ENCODE data around the gene PTK6. TPM values are rescaled to one million over a fixed set of nuclear protein-coding genes. Genes with fewer than 3 reads are reported as not detected.

PTK6 gene
- total RNA-seq, 3 donors from 2014 or later (not counting 1 experiment from before 2014, with no cell fraction given), result 0.16 to 0.48 TPM; not detected in 1

DNA sequence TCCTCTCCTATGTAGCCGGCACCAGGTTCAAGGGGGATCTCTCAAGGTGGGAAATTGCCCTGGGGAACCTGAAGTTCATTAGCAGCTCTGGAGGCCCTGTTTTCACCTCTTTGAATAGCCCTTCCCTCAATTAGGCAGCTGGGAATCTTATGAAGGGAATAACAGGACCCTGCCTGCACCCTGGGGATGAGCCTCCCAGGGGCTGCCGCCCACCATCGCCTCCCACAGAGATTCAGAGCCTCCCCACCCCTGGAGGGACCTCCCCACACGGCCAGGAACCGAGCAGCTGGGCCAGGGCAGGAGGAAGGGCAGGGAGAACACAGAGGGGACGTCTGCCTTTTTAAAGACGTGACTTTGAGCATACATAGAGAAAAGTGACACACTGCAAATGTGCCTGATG, 33.7 kb downstream of the PTK6 start:
- H3K4me1 Mint-ChIP-seq, result no peaks in the 10 kb centered on the region
- no peak overlapping the region for H3K27ac Mint-ChIP-seq
- DNase-seq (no peak), ATAC-seq (no peak)
- H3K27me3 Mint-ChIP-seq (ENCODE audit: low read depth in 2 of 2), result peaks cover 6 to 7% of the 10 kb centered on the region in 2 donors
- H3K36me3 Mint-ChIP-seq, result no peaks in the 10 kb centered on the region
- H3K9me3 Mint-ChIP-seq, result no peaks in the 10 kb centered on the region
- H3K4me3 Mint-ChIP-seq, result no peak overlapping the region
- WGBS (ENCODE audit: insufficient coverage), result 51% methylated on average over 6 of the region's 7 CpGs
- TF ChIP-seq, protein P1, sequence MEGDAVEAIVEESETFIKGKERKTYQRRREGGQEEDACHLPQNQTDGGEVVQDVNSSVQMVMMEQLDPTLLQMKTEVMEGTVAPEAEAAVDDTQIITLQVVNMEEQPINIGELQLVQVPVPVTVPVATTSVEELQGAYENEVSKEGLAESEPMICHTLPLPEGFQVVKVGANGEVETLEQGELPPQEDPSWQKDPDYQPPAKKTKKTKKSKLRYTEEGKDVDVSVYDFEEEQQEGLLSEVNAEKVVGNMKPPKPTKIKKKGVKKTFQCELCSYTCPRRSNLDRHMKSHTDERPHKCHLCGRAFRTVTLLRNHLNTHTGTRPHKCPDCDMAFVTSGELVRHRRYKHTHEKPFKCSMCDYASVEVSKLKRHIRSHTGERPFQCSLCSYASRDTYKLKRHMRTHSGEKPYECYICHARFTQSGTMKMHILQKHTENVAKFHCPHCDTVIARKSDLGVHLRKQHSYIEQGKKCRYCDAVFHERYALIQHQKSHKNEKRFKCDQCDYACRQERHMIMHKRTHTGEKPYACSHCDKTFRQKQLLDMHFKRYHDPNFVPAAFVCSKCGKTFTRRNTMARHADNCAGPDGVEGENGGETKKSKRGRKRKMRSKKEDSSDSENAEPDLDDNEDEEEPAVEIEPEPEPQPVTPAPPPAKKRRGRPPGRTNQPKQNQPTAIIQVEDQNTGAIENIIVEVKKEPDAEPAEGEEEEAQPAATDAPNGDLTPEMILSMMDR (IDR thresholded peaks at IDR 0.05), result no peak
- peaks cover 8% of the 10 kb centered on the region for H3K4me1 ChIP-seq (ENCODE audit: control insufficient read depth, insufficient read depth, low read length)
- H3K9me3 ChIP-seq (ENCODE audit: control insufficient read depth, insufficient read depth, low read length), result peaks cover 3% of the 10 kb centered on the region
- H3K27me3 ChIP-seq (ENCODE audit: control insufficient read depth, insufficient read depth, low read length), result peaks cover 14% of the 10 kb centered on the region
- H3K27ac ChIP-seq (ENCODE audit: low read length), result no peak overlapping the region
- H3K36me3 ChIP-seq (ENCODE audit: control insufficient read depth, insufficient read depth, low read length), result no peaks in the 10 kb centered on the region
- no peak overlapping the region for H3K4me3 ChIP-seq (ENCODE audit: low read length)
- intact Hi-C loops (cut with micrococcal nuclease), result no loop called here

DNA sequence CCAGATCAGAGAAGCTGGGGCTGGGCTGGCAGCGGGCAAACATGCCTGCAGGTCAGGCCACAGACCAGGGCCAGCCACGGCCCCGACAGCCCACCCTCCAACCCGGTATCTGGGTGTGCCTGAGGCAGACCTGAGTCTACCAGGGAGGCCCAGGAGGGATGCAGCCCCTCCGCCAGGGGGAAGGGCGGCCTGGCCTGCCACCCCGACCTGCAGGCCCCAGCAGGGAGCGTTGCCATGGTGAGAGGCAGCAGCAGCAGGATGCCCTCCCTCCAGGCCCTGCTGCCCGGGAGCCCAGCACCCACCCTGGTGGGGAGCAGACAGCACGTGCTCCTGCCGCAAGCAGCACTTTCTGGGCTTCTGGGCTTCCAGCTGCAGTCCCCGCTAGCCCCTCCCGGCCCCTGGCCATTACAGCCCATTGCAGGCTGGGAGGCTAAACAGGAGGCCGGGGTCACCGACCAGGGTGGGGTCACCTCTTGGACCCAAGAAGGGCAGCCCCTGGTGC, 34.5 kb downstream of the PTK6 start:
- DNase-seq, result no peak
- Histone ChIP-seq H3K27ac (ENCODE audit: low read length) (no peak overlapping the region), H3K27me3 (ENCODE audit: control insufficient read depth, insufficient read depth, low read length) (peaks cover 22% of the 10 kb centered on the region), H3K36me3 (ENCODE audit: control insufficient read depth, insufficient read depth, low read length) (no peaks in the 10 kb centered on the region), H3K4me3 (ENCODE audit: low read length) (no peak overlapping the region), H3K9me3 (ENCODE audit: control insufficient read depth, insufficient read depth, low read length) (peaks cover 3% of the 10 kb centered on the region), H3K4me1 (ENCODE audit: control insufficient read depth, insufficient read depth, low read length) (peaks cover 16% of the 10 kb centered on the region)
- H3K27ac Mint-ChIP-seq, result no peak overlapping the region
- TF ChIP-seq, protein P1 (IDR thresholded peaks at IDR 0.05), result no peak
- H3K36me3 Mint-ChIP-seq, result no peaks in the 10 kb centered on the region
- H3K27me3 Mint-ChIP-seq (ENCODE audit: low read depth in 2 of 2), result peaks cover 6 to 7% of the 10 kb centered on the region in 2 donors
- 76% methylated on average over 15 of the region's 15 CpGs for WGBS (ENCODE audit: insufficient coverage)
- H3K4me1 Mint-ChIP-seq, result no peaks in the 10 kb centered on the region
- no peak overlapping the region for H3K4me3 Mint-ChIP-seq
- no peaks in the 10 kb centered on the region for H3K9me3 Mint-ChIP-seq
- intact Hi-C loops (cut with micrococcal nuclease), result no loop called here
- ATAC-seq, result no peak

DNA sequence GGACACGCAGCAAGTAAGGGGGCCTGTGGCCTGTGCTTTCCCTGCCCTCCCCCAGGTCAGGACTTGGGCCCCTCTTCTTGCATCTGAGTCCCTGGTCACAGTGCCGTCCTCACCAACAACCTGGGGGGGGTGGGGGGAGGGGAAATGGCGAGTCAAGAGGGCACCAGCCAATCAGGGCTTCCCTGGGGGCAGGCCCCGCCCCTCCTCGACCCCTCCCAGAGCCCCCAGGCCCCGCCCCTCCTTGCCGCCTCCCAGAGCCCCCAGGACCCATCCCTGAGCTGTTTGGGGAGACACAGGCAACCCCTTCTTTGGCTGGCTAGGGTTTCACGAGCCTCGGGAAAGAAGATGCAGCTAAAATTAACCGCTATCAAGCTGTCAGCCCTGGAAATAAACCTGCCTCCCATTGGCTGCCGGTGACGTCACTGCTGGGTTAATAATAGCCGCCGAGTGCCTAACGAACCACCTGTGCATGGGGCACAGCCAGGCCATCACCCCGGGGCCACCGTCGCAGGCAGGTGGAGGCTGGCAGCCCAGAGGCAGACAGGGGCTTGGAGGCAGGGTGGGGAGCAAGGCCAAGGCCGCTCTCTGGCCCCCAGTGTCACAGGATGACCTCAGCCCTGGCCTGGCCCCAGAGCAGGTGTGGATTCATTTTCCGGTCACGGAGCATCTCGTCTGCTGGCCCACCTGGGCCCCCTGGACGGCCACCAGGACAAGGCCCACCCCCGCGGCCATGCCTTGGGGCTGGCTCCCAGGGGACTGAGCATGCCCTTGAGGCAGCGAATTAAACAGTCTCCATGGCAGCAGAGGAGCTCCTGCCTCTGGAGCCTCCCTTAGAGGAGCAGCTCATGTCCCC, 35.1 kb downstream of the PTK6 start:
- intact Hi-C loops (cut with micrococcal nuclease), result no loop called here

More for the DNA sequence above, 35.1 kb downstream of the PTK6 start:
- ATAC-seq (no peak), DNase-seq (no peak)
- TF ChIP-seq, protein P1 (IDR thresholded peaks at IDR 0.05), result no peak
- no peak overlapping the region for H3K27ac Mint-ChIP-seq
- peaks cover 16% of the 10 kb centered on the region for H3K4me1 ChIP-seq (ENCODE audit: control insufficient read depth, insufficient read depth, low read length)
- no peaks in the 10 kb centered on the region for H3K4me1 Mint-ChIP-seq
- no peak overlapping the region for H3K27ac ChIP-seq (ENCODE audit: low read length)
- no peaks in the 10 kb centered on the region for H3K9me3 Mint-ChIP-seq
- H3K27me3 Mint-ChIP-seq (ENCODE audit: low read depth in 2 of 2), result peaks cover 6 to 7% of the 10 kb centered on the region in 2 donors
- WGBS (ENCODE audit: insufficient coverage), result 52% methylated on average over 24 of the region's 26 CpGs
- H3K27me3 ChIP-seq (ENCODE audit: control insufficient read depth, insufficient read depth, low read length), result peaks cover 28% of the 10 kb centered on the region
- H3K4me3 Mint-ChIP-seq, result no peak overlapping the region
- H3K36me3 ChIP-seq (ENCODE audit: control insufficient read depth, insufficient read depth, low read length), result no peaks in the 10 kb centered on the region
- no peaks in the 10 kb centered on the region for H3K36me3 Mint-ChIP-seq
- peaks cover 3% of the 10 kb centered on the region for H3K9me3 ChIP-seq (ENCODE audit: control insufficient read depth, insufficient read depth, low read length)
- H3K4me3 ChIP-seq (ENCODE audit: low read length), result no peak overlapping the region
